HG03460 (cell line): Measurements from ENCODE around the gene DISP3.

ENCODE experiments used
- ATAC-seq: cut with Tn5 transposase; IDR thresholded peaks from one replicate; pipeline ENCODE4 v1.9.1; 2021; ENCODE audit not compliant: unreplicated experiment

Gene DISP3

GRCh38 chr1:11525516-11525915 is 46.6 kb downstream of the DISP3 start:
- ATAC-seq, result no peak

GRCh38 chr1:11526071-11526895 is 47.3 kb downstream of the DISP3 start:
- no peak for ATAC-seq

GRCh38 chr1:11527541-11528452 is 48.8 kb downstream of the DISP3 start:
- ATAC-seq, result no peak

GRCh38 chr1:11528611-11529261 is 49.8 kb downstream of the DISP3 start:
- ATAC-seq, result no peak

GRCh38 chr1:11529330-11529729 is 50.4 kb downstream of the DISP3 start:
- ATAC-seq, result no peak

GRCh38 chr1:11529763-11530730 is 51.1 kb downstream of the DISP3 start:
- no peak for ATAC-seq

GRCh38 chr1:11530731-11531311 is 51.9 kb downstream of the DISP3 start:
- ATAC-seq, result no peak

GRCh38 chr1:11531314-11531870 is 52.4 kb downstream of the DISP3 start:
- ATAC-seq, result no peak

- ATAC-seq, result no peak
These were observed 53.0 kb downstream of the DISP3 start for GRCh38 chr1:11531943-11532342.

- no peak for ATAC-seq
These were observed 55.1 kb downstream of the DISP3 start for GRCh38 chr1:11533790-11534787.

GRCh38 chr1:11534846-11535245 is 55.9 kb downstream of the DISP3 start:
- no peak for ATAC-seq

- no peak for ATAC-seq
These were observed 56.4 kb downstream of the DISP3 start for GRCh38 chr1:11535316-11535715.

GRCh38 chr1:11535761-11536572 is 57.0 kb downstream of the DISP3 start:
- no peak for ATAC-seq

GRCh38 chr1:11536573-11537379 is 57.8 kb downstream of the DISP3 start:
- no peak for ATAC-seq

- no peak for ATAC-seq
These were observed 58.4 kb downstream of the DISP3 start for GRCh38 chr1:11537380-11537764.

- no peak for ATAC-seq
These were observed 59.1 kb downstream of the DISP3 start for GRCh38 chr1:11537854-11538591.
